DMS 273 treated with DMSO at 0.1 percent for 48 hours (cell line): ENCODE results near the gene NBPF1.
A peak's percentile ranks its signal among the peaks of the same experiment; 100 is the strongest.
"Not testable (repeated sequence)": the region's sequence is repeated elsewhere in the genome, so short reads cannot be mapped to it uniquely, and the experiment has no call there.

Experiments used
- DNase-seq: peaks from one replicate; lab custom pipeline; 2025; lab: John Stamatoyannopoulos, UW

The NBPF1 gene

DNA sequence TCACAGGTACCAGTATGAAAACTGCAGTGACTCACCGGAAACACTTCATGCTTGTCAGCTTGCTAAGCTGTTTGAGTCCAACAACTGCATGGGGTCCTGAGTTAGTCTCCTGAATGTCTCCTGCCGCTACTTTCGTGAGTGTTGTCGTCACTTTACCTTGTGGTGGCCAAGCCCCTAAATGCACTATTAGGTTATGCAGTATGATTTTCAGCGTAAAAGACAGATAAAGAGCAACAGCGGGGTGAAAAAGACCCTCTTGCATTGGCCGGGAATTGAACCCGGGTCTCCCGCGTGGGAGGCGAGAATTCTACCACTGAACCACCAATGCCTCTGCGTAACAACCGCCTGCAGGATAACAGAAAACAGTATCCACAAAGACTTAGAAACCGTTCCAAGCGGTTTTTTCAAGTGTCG lies 67.7 kb downstream of the NBPF1 start:
- peak; percentile 19 for DNase-seq

DNA sequence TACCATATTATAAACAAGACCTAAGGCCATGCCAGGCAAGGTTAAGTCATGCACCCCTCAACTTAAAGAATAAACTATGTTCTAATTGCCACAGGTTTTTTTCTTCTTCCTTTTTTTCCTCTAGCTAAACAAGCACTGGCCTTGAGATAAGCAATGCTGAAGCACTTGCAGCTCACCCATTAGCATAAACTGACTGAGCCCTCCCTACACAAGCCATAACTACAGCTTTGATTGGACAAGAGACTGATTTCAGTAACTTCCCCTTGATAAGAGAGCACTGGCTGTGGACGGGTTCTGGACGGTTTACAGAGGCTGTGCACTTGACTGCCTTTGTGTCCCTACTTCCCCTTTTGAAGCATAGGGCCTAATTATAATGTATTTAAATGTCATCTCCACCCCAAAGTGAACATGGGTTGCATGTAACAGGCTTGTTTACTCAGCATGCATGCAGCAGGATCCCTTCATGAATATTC lies 72.9 kb downstream of the NBPF1 start:
- not testable (repeated sequence) for DNase-seq

DNA sequence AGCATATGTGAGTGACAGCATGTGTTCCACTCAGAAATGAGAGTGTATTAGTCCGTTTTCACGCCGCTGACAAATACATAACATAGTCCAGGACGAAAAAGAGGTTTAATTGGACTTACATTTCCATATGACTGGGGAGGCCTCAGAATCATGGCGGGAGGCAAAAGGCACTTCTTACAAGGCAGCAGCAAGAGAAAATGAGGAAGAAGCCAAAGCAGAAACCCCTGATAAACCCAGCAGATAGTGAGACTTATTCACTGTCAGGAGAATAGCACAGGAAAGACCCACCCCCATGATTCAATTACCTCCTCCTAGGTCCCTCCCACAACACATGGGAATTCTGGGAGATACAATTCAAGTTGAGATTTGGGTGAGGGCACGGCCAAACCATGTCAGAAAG lies 75.8 kb downstream of the NBPF1 start:
- DNase-seq = not testable (repeated sequence)

DNA sequence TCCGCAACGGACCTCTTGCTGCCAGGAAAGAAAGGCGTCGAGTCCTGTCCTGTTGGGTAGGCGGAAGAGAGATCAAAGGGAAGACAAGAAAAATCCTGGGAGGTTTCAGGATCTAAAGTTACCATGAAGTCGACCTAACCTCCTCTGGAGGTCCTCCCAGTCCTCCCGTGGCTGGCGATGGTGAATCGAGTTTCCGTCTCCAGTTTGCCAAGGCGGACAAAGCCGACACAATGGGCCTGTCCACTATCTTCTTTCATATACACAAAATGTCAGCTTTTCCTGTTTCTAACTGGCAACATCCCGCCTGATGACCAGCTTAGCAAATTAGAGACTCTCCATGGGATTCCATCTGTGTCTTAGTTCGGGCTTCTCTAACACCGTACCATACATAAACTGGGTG lies 76.6 kb downstream of the NBPF1 start:
- DNase-seq = not testable (repeated sequence)

DNA sequence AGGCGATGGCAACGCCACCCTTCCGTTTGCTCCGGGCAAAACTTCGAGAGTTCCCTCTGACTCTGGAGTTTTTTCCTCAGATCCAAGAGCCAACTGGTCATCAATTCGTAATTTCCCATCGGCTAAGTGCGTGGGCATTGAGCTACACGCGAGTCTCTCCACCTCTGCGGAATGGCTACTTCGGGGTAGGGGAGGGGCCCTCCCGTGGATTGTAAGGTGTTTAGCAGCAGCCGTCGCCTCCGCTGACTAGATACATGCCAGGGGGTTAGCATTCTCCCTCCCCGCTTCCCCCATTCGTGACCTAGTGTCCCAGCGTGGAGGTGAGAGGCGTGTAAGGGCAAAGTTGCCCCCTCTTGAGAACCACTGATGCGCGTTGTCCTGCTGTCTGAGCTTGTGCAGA lies 77.5 kb downstream of the NBPF1 start:
- DNase-seq = not testable (repeated sequence)

DNA sequence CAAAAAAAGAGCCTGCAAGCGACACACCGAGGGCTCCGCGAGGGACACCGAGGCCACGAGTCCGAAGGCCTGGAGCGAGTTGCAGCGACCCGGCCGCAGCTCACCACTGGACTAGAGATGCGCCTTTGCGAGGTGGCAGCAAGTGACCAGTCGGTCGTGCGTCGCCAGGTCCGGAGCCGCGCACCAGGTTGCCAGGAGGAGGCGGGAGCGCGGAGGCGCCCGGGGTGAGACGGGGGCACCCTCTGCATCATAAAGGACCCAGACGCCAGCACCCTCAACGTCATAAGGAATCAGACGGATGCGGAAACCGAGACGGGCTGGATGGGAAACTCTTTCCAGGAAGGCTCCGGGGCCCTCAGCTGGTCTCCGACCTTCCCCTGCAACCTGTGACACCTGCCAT lies 77.9 kb downstream of the NBPF1 start:
- DNase-seq = not testable (repeated sequence)

DNA sequence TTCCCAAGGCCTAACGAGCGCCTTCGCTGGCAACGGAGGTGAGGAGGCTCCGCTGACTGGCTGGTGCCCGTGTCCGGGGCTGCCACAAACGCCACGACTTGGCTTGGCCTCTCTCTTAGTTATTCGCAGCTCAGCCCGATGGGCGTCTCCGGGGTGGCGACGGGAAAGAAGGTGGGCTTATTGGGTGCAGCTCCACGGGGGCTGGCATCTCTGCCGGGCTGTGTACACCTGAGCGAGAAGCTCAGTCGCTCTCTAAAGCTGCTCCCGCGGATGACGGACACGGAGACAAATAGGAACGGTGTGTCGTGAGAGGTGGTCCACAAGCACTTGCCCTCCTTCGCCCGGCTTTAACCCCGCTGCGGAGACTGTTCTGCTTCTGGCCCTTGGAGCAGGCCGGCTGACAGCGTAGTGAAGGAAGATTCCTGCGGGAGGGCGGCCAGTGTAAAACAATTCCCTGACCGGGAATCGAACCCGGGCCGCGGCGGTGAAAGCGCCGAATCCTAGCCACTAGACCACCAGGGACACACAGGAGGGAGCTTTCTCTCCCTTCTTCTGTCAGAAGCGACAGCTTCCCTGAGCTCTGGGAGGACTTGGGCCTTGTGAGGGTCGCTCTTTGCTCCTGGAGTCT lies 78.4 kb downstream of the NBPF1 start:
- DNase-seq = peak; percentile 59

DNA sequence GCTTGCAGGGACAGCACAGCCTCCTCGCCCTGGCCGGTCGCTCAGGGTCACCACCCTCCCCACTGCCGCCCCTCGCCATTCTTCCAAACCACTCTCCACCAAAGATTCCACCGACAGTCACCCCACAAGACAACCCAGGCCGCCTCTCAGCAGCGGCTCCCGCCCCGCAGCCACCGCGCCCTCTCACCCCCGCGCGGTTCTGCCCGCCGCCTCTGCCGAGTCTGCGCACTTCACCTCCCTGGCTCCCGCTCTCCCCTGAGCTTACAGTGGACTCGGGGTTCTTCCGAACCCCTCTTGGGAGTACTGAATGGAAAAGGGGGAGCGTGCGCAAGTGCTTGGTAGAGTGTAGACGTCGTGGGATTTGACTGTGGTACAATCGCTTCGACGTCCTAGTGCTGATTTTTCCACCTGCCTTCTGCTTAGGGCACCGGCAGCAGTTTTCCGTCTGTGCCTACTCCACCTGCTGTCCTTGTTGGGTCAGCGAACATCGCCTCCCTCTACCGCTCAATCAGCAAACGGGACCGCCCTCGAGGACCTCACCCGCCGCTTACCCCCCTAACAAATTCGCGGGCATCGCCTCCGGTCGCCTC lies 79.0 kb downstream of the NBPF1 start:
- not testable (repeated sequence) for DNase-seq

DNA sequence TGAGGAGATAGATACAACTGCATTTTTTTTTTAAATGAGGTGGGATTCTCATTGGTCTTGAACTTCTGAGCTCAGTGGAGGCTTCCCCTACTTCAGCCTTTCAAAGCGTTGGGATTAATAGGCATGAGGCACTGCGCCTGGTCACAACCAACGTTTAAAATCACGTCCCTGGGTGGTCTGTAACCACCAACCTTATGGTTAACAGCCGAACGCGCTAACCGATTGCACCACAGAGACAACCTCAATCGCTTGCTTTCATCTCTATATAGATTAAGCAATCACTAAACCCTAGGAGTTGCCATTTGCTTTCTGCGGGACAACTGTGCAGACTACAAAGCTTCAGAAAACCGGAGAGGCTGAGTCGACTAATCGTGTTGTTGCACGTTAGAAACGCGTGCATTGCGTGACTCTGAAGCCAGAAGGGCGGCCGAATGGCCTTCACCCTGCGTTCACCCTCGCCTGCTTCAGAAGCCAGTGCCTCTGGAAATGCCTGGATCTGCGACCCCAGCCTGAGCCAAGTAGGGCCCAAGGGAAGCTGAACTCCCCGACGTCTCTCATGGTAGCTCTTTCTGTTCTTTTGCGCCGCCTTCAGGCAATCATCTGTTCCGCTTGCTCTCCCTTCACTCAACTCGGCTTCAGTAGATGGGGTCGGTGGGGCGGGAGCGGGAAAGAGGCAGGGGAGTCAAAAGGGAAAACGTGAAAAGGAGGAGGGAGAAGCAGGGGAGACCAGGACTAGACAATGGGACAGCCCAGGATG lies 81.0 kb downstream of the NBPF1 start:
- DNase-seq = not testable (repeated sequence)

DNA sequence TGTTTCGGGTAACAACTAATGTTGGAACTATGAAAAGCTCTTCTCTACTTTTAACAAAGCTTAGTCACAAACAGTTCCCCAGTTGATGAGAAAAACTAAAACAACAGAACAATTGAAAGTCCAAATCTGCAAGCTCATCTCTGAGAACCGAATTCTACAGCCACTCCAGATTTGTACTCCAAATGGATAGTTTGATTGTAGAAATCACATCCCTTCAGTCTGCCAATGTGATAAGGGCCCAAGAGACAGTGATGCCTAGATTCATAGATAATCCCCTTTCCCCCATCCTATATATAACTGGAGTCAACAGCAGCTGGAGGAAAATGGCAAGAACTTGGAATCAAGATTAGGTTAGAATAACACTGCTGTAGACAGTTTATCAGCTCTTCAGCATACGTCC lies 85.0 kb downstream of the NBPF1 start:
- not testable (repeated sequence) for DNase-seq

DNA sequence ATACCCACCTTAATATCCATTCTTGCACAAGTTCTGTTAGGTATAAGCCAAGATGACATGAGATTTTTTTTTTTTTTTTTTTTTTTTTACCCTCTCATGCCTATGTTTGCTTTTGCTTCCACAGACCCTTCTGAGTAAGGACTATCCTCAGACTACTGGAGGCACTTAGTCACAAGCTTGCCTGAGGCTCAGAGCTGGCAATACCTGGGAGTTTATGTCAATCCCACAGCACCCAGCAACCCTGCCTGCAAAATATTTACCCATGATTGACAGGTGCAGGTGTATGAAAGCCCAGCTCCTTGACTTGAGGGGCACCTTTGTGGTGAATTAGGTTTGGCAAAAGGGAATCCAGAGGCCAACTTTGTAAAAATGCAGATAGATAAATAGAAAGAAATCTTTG lies 87.6 kb downstream of the NBPF1 start:
- not testable (repeated sequence) for DNase-seq

DNA sequence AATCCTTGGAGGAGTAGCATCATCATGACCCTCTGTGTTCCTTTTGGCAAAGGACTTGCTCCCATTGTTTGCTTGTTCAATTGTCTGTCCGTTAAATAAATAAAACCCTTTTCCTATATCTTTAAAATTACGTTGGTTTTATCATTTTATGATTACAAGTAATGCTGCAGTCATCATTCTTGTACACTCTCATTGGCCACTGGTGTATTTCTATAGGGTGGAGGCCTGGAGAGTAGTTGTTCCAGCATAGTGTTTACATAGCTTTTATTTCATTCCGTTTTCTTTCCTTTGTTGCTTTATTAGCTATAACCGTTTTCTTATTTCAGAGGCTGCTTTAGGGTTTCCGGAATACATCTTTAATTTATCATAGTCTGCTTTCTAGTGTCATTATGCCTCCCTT lies 91.7 kb downstream of the NBPF1 start:
- not testable (repeated sequence) for DNase-seq

DNA sequence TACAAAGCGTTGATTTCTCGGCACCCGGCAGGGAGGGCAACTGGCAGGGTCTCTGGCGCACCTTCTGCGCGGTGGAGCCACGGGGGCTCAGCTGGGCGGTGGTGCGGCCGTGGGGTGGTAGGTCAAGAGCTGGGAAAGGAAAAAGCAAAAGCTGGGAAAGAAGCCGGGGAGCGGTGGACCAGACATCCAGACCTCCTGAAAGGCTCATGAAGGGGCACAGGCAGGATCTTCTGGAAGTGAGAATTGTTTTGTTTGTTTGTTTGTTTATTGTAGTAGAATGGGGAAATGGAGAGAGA lies 92.1 kb downstream of the NBPF1 start:
- DNase-seq = no peak

DNA sequence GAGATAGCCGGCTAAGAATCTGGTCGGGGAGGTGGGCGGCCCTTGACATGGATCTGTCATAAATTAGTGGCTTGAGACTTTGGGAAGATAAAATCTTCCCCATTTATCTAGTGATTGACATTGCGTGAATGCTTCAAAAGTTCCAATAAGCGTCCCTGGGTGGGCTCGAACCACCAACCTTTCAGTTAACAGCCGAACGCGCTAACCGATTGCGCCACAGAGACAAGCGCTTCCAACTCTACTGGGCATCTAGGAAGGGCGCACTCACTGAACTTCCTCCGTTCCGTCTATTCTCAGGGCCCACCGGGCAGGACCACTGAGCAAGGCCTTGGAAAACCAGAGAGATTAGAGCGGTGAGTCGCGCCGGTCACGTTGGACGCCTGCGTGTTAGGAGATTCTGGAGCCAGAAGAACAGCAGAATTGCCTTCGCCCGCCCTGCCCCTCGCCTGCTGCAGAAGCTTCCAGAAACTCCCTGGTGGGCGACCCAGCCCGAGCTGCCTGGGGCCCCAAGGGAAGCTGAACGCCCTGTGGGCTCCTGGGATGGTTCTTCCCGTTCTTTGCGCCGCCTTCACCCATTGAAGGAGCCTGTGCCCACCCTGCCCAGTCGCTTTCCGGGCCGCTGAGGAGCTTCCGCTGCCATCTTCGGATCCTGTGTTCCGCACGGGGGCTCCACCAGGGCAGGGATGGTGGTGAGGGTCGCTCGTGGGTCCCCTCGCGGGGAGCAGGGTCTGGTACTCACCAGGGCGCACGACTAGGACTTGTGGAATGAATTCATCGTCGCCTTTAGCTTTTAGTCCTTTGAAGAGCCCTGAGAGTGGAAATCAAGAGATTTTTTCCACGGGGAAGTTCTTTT lies 92.7 kb downstream of the NBPF1 start:
- not testable (repeated sequence) for DNase-seq

DNA sequence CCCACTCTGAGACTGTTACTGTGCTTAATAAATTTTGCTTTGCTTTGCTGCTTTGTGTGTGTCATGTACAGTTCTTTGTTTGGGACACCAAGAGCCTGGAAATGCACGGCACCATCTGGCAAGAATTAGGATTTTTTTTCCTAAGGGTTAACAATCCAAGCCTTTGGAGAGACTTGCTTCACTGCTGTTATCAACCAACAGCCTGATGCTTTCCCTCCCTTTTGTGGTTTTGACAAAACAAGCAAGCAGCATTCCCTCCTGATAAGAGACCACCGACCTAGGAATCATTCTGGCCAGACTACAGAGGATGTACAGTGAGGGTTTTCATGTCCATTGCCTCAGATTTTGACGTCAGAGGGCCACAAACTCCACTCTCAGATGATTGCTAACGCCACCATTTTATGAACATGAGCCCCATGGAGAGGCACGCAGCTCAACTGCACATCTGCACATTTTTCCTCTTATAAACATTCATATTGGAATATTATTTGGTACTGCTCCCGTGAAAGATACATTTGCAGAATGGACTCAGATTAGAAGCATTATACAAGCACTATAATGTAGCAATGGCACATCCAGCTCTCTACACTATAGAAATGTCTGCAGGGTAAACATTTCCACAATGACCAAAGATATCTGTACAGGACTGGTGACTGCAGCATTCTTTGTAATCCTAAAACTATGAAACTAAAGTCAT lies 94.0 kb downstream of the NBPF1 start:
- DNase-seq = not testable (repeated sequence)

DNA sequence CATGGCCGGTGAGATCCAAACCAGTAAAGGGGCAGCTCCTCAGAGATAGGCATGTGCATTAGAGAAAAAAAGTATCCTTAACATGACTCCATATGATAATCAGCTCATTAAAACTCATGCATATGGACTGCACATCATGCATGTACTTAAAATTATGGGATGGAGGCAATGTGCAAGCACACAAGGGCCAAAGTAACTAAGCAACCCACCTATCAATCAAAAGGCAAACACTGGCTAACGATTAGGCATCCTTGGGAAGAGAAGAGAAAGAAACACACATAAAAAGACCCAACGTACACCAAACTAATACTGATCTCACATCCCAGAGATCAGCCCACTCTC lies 94.5 kb downstream of the NBPF1 start:
- DNase-seq = not testable (repeated sequence)

DNA sequence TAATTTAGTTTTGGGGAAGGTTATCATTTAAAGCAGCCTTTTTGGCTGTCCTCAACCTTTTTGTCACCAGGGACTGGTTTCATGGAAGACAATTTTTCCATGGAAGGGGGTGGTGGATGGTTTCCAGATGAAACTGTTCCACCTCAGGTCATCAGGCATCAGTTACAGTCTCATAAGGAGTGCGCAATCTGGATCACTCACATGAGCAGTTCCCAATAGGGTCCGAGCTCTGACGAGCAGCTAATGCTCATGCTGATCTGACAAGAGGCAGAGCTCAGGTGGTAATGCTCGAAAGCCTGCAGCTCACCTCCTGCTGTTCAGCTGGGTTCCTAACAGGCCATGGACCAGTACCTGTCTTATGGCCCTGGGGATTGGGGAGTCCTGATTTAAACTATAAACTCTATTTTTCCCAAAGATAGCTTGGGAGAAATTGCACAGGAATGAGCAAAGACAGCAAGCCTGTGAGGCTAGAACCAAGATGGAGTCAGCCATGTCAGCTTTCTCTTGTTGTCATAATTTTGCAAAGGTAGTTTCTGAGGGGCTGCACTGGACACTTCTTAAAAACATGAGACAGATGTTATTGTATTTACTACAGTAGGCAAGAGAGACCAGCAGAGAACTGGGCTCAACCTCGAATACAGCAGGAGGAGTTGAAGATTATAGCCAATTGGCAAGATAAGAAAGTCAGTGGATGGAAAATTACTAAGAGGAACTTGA lies 96.5 kb downstream of the NBPF1 start:
- DNase-seq = not testable (repeated sequence)

DNA sequence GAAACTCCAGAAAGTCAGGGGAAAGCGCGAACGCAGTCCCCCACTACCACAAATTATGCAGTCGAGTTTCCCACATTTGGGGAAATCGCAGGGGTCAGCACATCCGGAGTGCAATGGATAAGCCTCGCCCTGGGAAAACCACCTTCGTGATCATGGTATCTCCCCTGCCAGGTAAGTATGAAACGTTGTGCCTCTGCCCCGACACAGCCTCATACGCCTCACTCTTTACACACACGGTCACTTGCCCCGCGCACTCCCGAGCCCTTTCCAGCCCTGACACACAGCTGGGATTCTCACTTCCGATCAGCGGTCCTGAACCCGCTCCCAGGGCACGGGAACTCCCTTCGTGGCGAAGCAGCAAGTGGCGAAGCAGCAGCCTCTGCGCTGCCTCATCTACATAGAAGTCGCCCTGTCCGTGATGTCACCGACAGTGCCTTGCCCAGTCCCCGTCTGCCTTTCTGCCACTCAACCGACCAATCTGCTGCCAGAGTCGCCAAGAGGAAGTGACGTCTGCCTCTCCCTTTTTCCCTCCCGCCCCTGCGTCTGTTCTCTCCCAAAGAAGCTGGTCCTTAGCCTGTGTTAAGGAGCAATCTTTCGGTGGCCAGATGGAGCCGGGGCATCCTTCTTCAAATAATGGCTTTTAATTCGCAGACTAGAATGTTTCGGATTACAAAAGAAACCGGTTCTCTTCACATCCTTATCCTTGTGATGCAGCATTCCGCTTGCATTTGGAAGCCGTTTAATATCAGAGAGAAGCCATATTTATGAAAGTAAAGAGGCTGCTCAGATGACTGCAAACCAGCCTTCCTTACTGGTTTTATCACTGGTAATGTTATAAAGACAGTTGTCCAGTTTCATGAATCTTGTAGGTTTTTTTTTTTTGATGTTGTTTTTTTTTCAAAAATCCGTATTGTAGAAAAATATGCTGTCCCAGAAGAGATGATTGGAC lies 99.0 kb downstream of the NBPF1 start, which contains the start of gene RNU1-1:
Gene RNU1-1 (minus strand): TSS at position 179 of the 949 bp plus-strand sequence.
- DNase-seq = not testable (repeated sequence)

DNA sequence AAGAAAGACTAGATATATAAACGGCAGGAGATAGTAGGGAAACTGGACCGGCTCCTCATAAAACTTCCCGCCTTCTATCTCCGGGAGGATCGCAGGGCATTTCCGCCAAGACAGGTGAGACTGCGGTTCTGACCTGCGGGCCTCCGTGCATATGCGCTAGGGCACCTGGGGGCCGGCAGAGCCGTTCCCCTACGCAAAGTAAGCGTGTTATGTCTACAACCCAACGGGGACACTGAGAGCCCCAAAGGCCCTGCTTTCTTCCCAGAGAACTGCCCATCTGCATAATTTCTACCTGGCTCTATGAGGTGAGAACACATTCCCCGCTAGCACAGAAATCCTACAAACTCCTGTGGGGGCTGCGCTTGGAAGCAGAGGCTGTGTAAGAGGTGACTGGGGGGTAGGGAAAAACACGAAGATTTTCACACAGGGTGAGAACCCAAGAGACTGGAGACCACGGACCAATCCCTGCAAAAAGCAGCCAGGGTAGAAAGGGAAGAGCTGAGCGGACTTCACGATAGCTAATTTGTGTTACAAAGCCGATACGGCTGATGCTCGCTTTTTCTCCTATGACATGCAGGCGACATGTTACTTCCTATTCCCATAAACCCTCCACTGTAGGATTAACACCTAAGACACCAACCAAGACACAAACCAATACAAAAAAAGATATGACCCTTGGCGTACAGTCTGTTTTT lies 99.8 kb downstream of the NBPF1 start:
- peak; percentile 96 for DNase-seq
